ENCODE data around the gene SLC5A12.
"Not testable (repeated sequence)": the region's sequence is repeated elsewhere in the genome, so short reads cannot be mapped to it uniquely, and the experiment has no call there.

Gene SLC5A12

GRCh38 chr11:26662916-26663315, 58.9 kb downstream of the SLC5A12 start:
- TF ChIP-seq, protein P1, sequence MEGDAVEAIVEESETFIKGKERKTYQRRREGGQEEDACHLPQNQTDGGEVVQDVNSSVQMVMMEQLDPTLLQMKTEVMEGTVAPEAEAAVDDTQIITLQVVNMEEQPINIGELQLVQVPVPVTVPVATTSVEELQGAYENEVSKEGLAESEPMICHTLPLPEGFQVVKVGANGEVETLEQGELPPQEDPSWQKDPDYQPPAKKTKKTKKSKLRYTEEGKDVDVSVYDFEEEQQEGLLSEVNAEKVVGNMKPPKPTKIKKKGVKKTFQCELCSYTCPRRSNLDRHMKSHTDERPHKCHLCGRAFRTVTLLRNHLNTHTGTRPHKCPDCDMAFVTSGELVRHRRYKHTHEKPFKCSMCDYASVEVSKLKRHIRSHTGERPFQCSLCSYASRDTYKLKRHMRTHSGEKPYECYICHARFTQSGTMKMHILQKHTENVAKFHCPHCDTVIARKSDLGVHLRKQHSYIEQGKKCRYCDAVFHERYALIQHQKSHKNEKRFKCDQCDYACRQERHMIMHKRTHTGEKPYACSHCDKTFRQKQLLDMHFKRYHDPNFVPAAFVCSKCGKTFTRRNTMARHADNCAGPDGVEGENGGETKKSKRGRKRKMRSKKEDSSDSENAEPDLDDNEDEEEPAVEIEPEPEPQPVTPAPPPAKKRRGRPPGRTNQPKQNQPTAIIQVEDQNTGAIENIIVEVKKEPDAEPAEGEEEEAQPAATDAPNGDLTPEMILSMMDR (conservative IDR thresholded peaks at IDR 0.05; ENCODE audit: low read length), result no peak
- H3K4me3 ChIP-seq (ENCODE audit: low read length), result no peak overlapping the region
- DNase-seq (ENCODE audit: low read depth), result no peak

DNA sequence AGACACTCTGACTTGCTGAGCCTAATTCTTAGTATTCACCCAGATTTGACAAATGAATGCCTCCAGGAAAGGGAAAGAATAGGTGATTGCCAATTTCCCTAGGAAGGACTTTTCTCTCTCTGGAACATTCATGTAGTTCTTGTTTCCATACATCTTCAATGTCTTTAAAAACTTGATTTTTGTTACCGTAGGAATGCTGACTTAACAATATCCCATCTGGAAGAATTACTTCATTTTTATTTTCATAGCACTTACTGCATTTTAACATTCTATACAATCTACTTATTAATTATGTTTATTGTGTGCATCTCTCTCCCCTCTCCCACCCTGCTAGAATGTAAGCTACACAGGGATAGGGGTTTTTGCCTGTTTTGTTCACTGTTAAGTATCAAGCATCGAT, 66.6 kb downstream of the SLC5A12 start:
- no peak for DNase-seq (ENCODE audit: low read depth)
- TF ChIP-seq, protein P1 (conservative IDR thresholded peaks at IDR 0.05; ENCODE audit: low read length), result no peak
- H3K4me3 ChIP-seq (ENCODE audit: low read length), result no peak overlapping the region

DNA sequence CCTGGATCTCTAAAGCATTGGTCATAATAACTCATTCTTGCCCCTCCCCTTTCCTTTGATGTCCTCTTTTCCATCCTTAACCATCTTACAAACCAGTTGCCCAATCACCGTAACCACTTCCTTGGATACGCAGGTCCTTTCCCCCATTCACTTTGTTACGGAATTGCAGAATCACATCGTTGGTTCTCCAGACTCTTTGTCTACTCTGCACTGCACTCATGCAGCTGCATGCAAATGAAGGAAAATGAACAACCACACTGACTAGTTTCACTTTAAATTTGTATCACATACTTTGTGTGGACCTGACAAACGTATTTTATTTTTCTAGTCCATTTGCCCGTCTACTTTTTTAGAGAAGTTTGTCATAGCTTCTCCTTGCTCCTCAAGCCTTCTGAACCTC, 69.9 kb downstream of the SLC5A12 start:
- no peak overlapping the region for H3K4me3 ChIP-seq (ENCODE audit: low read length)
- no peak for DNase-seq (ENCODE audit: low read depth)
- TF ChIP-seq, protein P1 (conservative IDR thresholded peaks at IDR 0.05; ENCODE audit: low read length), result no peak

GRCh38 chr11:26649884-26650283, 72.0 kb downstream of the SLC5A12 start:
- TF ChIP-seq, protein P1 (conservative IDR thresholded peaks at IDR 0.05; ENCODE audit: low read length), result peak; percentile 82
- H3K4me3 ChIP-seq (ENCODE audit: low read length), result no peak overlapping the region
- DNase-seq (ENCODE audit: low read depth), result peak; percentile 69

- H3K4me3 ChIP-seq (ENCODE audit: low read length); DNase-seq (ENCODE audit: low read depth): not testable (repeated sequence)
Measured at GRCh38 chr11:26643314-26643713, 78.5 kb downstream of the SLC5A12 start.

- TF ChIP-seq, protein P1 (conservative IDR thresholded peaks at IDR 0.05; ENCODE audit: low read length), result no peak
- no peak for DNase-seq (ENCODE audit: low read depth)
- no peak overlapping the region for H3K4me3 ChIP-seq (ENCODE audit: low read length)
Measured at GRCh38 chr11:26632691-26633159, 89.1 kb downstream of the SLC5A12 start.

DNA sequence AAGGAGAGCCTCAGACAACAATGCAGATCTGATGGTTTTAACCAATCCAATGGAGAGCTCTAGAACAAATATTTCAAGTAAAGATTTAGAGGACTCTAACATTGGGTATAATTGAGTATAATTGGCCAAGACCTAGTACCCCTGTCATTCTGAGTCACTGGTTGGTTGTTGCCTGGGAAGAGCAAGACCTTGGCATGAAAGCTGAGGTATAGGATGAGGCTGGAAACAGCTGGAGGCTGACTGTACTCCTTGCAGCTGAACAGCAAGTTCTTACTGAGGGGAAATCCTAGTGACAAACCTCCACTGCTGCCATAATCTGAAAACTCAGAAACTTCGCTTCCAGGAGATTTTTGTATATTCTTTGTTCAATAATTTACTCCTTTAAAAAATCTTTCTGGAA, 95.5 kb downstream of the SLC5A12 start:
- TF ChIP-seq, protein P1 (conservative IDR thresholded peaks at IDR 0.05; ENCODE audit: low read length), result no peak
- H3K4me3 ChIP-seq (ENCODE audit: low read length), result no peak overlapping the region
- DNase-seq (ENCODE audit: low read depth), result peak; percentile 10

Measured in AG10803 (cell line).